WTC11 (cell line): ENCODE data around the gene CDC73. TPM values are rescaled to one million over a fixed set of nuclear protein-coding genes. Genes with fewer than 3 reads are reported as not detected.

Experiments used
- ATAC-seq: fragments of 200-7000 bp; cut with Tn5 transposase; 2 replicates; pipeline ENCODE4 v1.10.0; 2021; ENCODE audit warnings: mild to moderate bottlenecking, moderate library complexity
- CTCF ChIA-PET: fragments of 300-600 bp; sonication (Branson Sonifier 250); formaldehyde crosslinking; loops from one replicate; lab custom pipeline; 2021; ENCODE audit warnings: antibody characterized with exemption; lab: Charles Lee
- POLR2A ChIA-PET: fragments of 350-600 bp; sonication (Branson Sonifier 250); formaldehyde crosslinking; loops from one replicate; lab custom pipeline; 2021; ENCODE audit warnings: antibody characterized with exemption; lab: Charles Lee
- DNase-seq: peaks from one replicate; pipeline ENCODE4 v3.0.0; 2021; ENCODE audit warnings: low spot score
- H3K27ac Mint-ChIP-seq: 2 replicates; pipeline ENCODE4 v1.8.0; 2021; ENCODE audit warnings: mixed read lengths
- H3K27me3 Mint-ChIP-seq: 2 replicates; pipeline ENCODE4 v1.8.0; 2021; ENCODE audit warnings: low read depth, mild to moderate bottlenecking, moderate library complexity, mixed read lengths
- H3K36me3 Mint-ChIP-seq: 2 replicates; pipeline ENCODE4 v1.8.0; 2021; ENCODE audit warnings: mixed read lengths
- H3K4me1 Mint-ChIP-seq: 2 replicates; pipeline ENCODE4 v1.8.0; 2022; ENCODE audit warnings: mixed read lengths
- H3K4me3 Mint-ChIP-seq: 2 replicates; pipeline ENCODE4 v1.8.0; 2021; ENCODE audit warnings: mild to moderate bottlenecking, moderate library complexity, mixed read lengths
- H3K9me3 Mint-ChIP-seq: 2 replicates; pipeline ENCODE4 v1.8.0; 2021; ENCODE audit warnings: mixed read lengths
- AR ChIP-seq: fragments of 250-450 bp; sonication (Bioruptor Pico); IDR thresholded peaks from 2 replicates; pipeline ENCODE4 v1.9.0; 2021; ENCODE audit warnings: mild to moderate bottlenecking
- ARID4B ChIP-seq: sonication (generic); formaldehyde crosslinking; IDR thresholded peaks from 2 replicates; pipeline ENCODE4 v1.8.0; 2023; ENCODE audit warnings: missing genetic modification reagents, mild to moderate bottlenecking, borderline replicate concordance
- CTCF ChIP-seq: fragments of 200-600 bp; IDR thresholded peaks from 2 replicates; pipeline ENCODE4 v1.8.0; 2022; ENCODE audit warnings: antibody characterized with exemption
- E2F4 ChIP-seq: sonication (generic); formaldehyde crosslinking; IDR thresholded peaks from 2 replicates; pipeline ENCODE4 v1.8.1; 2022; ENCODE audit warnings: low read depth, mild to moderate bottlenecking, moderate library complexity, missing genetic modification reagents, borderline replicate concordance
- ELF4 ChIP-seq: sonication (generic); formaldehyde crosslinking; IDR thresholded peaks from 2 replicates; pipeline ENCODE4 v1.8.1; 2022; ENCODE audit warnings: low read depth, mild to moderate bottlenecking, moderate library complexity, missing genetic modification reagents
- ERG ChIP-seq: fragments of 250-450 bp; sonication (Bioruptor Pico); IDR thresholded peaks from 2 replicates; pipeline ENCODE4 v1.8.0; 2021; ENCODE audit warnings: mild to moderate bottlenecking
- IRF1 ChIP-seq: sonication (generic); formaldehyde crosslinking; IDR thresholded peaks from 2 replicates; pipeline ENCODE4 v1.8.0; 2023; ENCODE audit warnings: missing genetic modification reagents
- KAT7 ChIP-seq: sonication (generic); formaldehyde crosslinking; IDR thresholded peaks from 2 replicates; pipeline ENCODE4 v1.8.1; 2023; ENCODE audit warnings: missing genetic modification reagents, mild to moderate bottlenecking, borderline replicate concordance
- MYBL2 ChIP-seq: sonication (generic); formaldehyde crosslinking; IDR thresholded peaks from 2 replicates; pipeline ENCODE4 v1.8.1; 2023; ENCODE audit warnings: mild to moderate bottlenecking, moderate library complexity, missing genetic modification reagents
- NR1H2 ChIP-seq: sonication (generic); formaldehyde crosslinking; IDR thresholded peaks from 2 replicates; pipeline ENCODE4 v1.9.0; 2021; ENCODE audit warnings: mild to moderate bottlenecking, moderate library complexity, missing genetic modification reagents
- NR3C1 ChIP-seq: sonication (generic); formaldehyde crosslinking; conservative IDR thresholded peaks from 2 replicates; pipeline ENCODE4 v1.8.1; 2023; ENCODE audit warnings: low read depth, mild to moderate bottlenecking, missing genetic modification reagents
- PRRX2 ChIP-seq: fragments of 250-450 bp; sonication (Bioruptor Pico); IDR thresholded peaks from 2 replicates; pipeline ENCODE4 v1.8.0; 2021; ENCODE audit warnings: mild to moderate bottlenecking
- TEAD1 ChIP-seq: sonication (generic); formaldehyde crosslinking; IDR thresholded peaks from 2 replicates; pipeline ENCODE4 v1.8.0; 2022; ENCODE audit warnings: mild to moderate bottlenecking, missing genetic modification reagents
- TEAD4 ChIP-seq: sonication (generic); formaldehyde crosslinking; IDR thresholded peaks from 2 replicates; pipeline ENCODE4 v1.8.0; 2022; ENCODE audit warnings: mild to moderate bottlenecking, missing genetic modification reagents
- ZNF121 ChIP-seq: sonication (generic); formaldehyde crosslinking; IDR thresholded peaks from 2 replicates; pipeline ENCODE4 v1.8.0; 2023; ENCODE audit warnings: missing genetic modification reagents
- ZNF416 ChIP-seq: fragments of 250-450 bp; sonication (Bioruptor Pico); IDR thresholded peaks from 2 replicates; pipeline ENCODE4 v1.9.0; 2021; ENCODE audit warnings: mild to moderate bottlenecking, inconsistent platforms
- ZNF671 ChIP-seq: fragments of 250-450 bp; sonication (Bioruptor Pico); IDR thresholded peaks from 2 replicates; pipeline ENCODE4 v1.8.0; 2021; ENCODE audit warnings: mild to moderate bottlenecking
- total RNA-seq: library from RNA; stranded (reverse); gene quantifications from 3 replicates; pipeline ENCODE4 v1.2.3, GENCODE V29; 2021

Gene CDC73
- total RNA-seq, 1 experiment from 2014 or later, result 57.1 TPM

GRCh38 chr1:193144999-193145398, 23.2 kb downstream of the CDC73 start:
- Mint-ChIP-seq H3K4me1 (peaks cover 17% of the 10 kb centered on the region), H3K27ac (no peak overlapping the region), H3K9me3 (no peaks in the 10 kb centered on the region), H3K4me3 (no peak overlapping the region), H3K36me3 (peaks cover 40% of the 10 kb centered on the region), H3K27me3 (no peaks in the 10 kb centered on the region)
- POLR2A ChIA-PET, result no interaction called here
- ATAC-seq (no peak), DNase-seq (no peak)
- CTCF ChIA-PET, result no interaction called here
- TF ChIP-seq E2F4 (no peak), ZNF416 (CRISPR knock-in tag) (no peak), ARID4B (no peak), CTCF (no peak), NR1H2 (no peak), TEAD1 (CRISPR knock-in tag) (no peak), MYBL2 (CRISPR knock-in tag) (no peak), TEAD4 (CRISPR knock-in tag) (no peak), AR (CRISPR knock-in tag) (no peak), NR3C1 (CRISPR knock-in tag) (no peak), ELF4 (CRISPR knock-in tag) (no peak), ZNF121 (CRISPR knock-in tag) (no peak), ZNF671 (no peak), KAT7 (CRISPR knock-in tag) (no peak), PRRX2 (CRISPR knock-in tag) (no peak), ERG (CRISPR knock-in tag) (no peak), IRF1 (CRISPR knock-in tag) (no peak)
